ENCODE measurements around the gene SMAD6.

DNA sequence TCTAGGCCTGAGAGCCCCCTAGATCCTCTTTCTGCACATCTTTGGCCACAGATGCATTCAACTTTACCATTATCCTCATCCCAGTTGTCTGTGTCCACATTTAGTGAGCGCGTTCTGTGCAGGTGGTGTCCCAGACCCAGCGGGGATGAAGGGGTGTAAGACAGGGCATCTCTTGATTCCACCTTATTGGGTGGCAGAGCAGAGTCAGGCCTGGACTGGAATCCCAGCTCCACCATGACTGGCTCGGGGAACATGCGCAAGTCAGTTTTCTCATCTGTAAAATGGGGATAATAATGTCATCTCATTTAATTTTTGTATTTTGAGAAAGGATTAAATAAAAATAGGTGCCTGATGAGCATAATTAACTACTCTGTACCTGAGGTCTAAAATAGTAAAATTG lies 7.8 kb downstream of the SMAD6 start:
- no peak for TF ChIP-seq POLR2A (IDR thresholded peaks at IDR 0.05)
- TF ChIP-seq, protein P1, sequence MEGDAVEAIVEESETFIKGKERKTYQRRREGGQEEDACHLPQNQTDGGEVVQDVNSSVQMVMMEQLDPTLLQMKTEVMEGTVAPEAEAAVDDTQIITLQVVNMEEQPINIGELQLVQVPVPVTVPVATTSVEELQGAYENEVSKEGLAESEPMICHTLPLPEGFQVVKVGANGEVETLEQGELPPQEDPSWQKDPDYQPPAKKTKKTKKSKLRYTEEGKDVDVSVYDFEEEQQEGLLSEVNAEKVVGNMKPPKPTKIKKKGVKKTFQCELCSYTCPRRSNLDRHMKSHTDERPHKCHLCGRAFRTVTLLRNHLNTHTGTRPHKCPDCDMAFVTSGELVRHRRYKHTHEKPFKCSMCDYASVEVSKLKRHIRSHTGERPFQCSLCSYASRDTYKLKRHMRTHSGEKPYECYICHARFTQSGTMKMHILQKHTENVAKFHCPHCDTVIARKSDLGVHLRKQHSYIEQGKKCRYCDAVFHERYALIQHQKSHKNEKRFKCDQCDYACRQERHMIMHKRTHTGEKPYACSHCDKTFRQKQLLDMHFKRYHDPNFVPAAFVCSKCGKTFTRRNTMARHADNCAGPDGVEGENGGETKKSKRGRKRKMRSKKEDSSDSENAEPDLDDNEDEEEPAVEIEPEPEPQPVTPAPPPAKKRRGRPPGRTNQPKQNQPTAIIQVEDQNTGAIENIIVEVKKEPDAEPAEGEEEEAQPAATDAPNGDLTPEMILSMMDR (IDR thresholded peaks at IDR 0.05) = no peak
